ENCODE measurements around the gene ZNF462.

ZNF462 gene

GRCh38 chr9:106974341-106974740 is 111.4 kb downstream of the ZNF462 start:
- H4K20me1 ChIP-seq (ENCODE audit: insufficient read depth, low read length, poor library complexity, severe bottlenecking), result no peaks in the 10 kb centered on the region
- no peaks in the 10 kb centered on the region for H3K4me1 ChIP-seq (ENCODE audit: insufficient read depth, low read length, poor library complexity, severe bottlenecking)
- TF ChIP-seq EZH2phosphoT487 (IDR thresholded peaks at IDR 0.05; ENCODE audit: borderline replicate concordance) (no peak), CTCF (conservative IDR thresholded peaks at IDR 0.05; ENCODE audit: low read length) (no peak)
- H3K9ac ChIP-seq (ENCODE audit: low read depth, low read length, poor library complexity, severe bottlenecking), result no peak overlapping the region
- peaks cover 35% of the 10 kb centered on the region; the same call in 1 of the 2 replicates for H3K36me3 ChIP-seq (ENCODE audit: insufficient read depth, low read length)
- no peaks in the 10 kb centered on the region for H3F3A ChIP-seq (ENCODE audit: low read depth)
- H3K79me2 ChIP-seq (ENCODE audit: insufficient read depth, low read length), result no peaks in the 10 kb centered on the region
- H3K9me3 ChIP-seq (ENCODE audit: insufficient read depth, low read depth, low read length), result no peaks in the 10 kb centered on the region
- H3K9me2 ChIP-seq (replicated peaks; ENCODE audit: low read depth, low read length), result no peaks in the 10 kb centered on the region
- H3K27me3 ChIP-seq (ENCODE audit: insufficient read depth, low read length, poor library complexity, severe bottlenecking), result no peaks in the 10 kb centered on the region
- H3K4me2 ChIP-seq (ENCODE audit: low read depth, low read length, poor library complexity, severe bottlenecking), result no peak overlapping the region
- H2AFZ ChIP-seq (ENCODE audit: low read length), result no peak overlapping the region
- no peak overlapping the region for H3K4me3 ChIP-seq (ENCODE audit: low read length, poor library complexity, severe bottlenecking)

GRCh38 chr9:106976772-106977171 is 113.8 kb downstream of the ZNF462 start:
- Histone ChIP-seq H3K4me2 (ENCODE audit: low read depth, low read length, poor library complexity, severe bottlenecking) (no peak overlapping the region), H3K9me3 (ENCODE audit: insufficient read depth, low read depth, low read length) (no peaks in the 10 kb centered on the region), H3K9ac (ENCODE audit: low read depth, low read length, poor library complexity, severe bottlenecking) (no peak overlapping the region), H3K9me2 (replicated peaks; ENCODE audit: low read depth, low read length) (no peaks in the 10 kb centered on the region), H3K4me1 (ENCODE audit: insufficient read depth, low read length, poor library complexity, severe bottlenecking) (no peaks in the 10 kb centered on the region), H3K36me3 (ENCODE audit: insufficient read depth, low read length) (peaks cover 35% of the 10 kb centered on the region; the same call in 1 of the 2 replicates), H3F3A (ENCODE audit: low read depth) (no peaks in the 10 kb centered on the region), H3K4me3 (ENCODE audit: low read length, poor library complexity, severe bottlenecking) (no peak overlapping the region), H3K27me3 (ENCODE audit: insufficient read depth, low read length, poor library complexity, severe bottlenecking) (no peaks in the 10 kb centered on the region), H2AFZ (ENCODE audit: low read length) (no peak overlapping the region), H3K79me2 (ENCODE audit: insufficient read depth, low read length) (no peaks in the 10 kb centered on the region), H4K20me1 (ENCODE audit: insufficient read depth, low read length, poor library complexity, severe bottlenecking) (no peaks in the 10 kb centered on the region)
- TF ChIP-seq EZH2phosphoT487 (IDR thresholded peaks at IDR 0.05; ENCODE audit: borderline replicate concordance), result no peak
- peak; percentile 27; the same call in 1 of the 2 replicates for TF ChIP-seq CTCF (conservative IDR thresholded peaks at IDR 0.05; ENCODE audit: low read length)

- peaks cover 28% of the 10 kb centered on the region; the same call in 1 of the 2 replicates for H3K36me3 ChIP-seq (ENCODE audit: insufficient read depth, low read length)
- H3K4me1 ChIP-seq (ENCODE audit: insufficient read depth, low read length, poor library complexity, severe bottlenecking), result no peaks in the 10 kb centered on the region
- no peaks in the 10 kb centered on the region for H4K20me1 ChIP-seq (ENCODE audit: insufficient read depth, low read length, poor library complexity, severe bottlenecking)
- no peak overlapping the region for H3K4me2 ChIP-seq (ENCODE audit: low read depth, low read length, poor library complexity, severe bottlenecking)
- no peaks in the 10 kb centered on the region for H3K79me2 ChIP-seq (ENCODE audit: insufficient read depth, low read length)
- TF ChIP-seq CTCF (conservative IDR thresholded peaks at IDR 0.05; ENCODE audit: low read length), result no peak
- no peak for TF ChIP-seq EZH2phosphoT487 (IDR thresholded peaks at IDR 0.05; ENCODE audit: borderline replicate concordance)
- no peaks in the 10 kb centered on the region for H3K9me3 ChIP-seq (ENCODE audit: insufficient read depth, low read depth, low read length)
- H2AFZ ChIP-seq (ENCODE audit: low read length), result no peak overlapping the region
- H3K9ac ChIP-seq (ENCODE audit: low read depth, low read length, poor library complexity, severe bottlenecking), result no peak overlapping the region
- no peak overlapping the region for H3K4me3 ChIP-seq (ENCODE audit: low read length, poor library complexity, severe bottlenecking)
- no peaks in the 10 kb centered on the region for H3F3A ChIP-seq (ENCODE audit: low read depth)
- no peaks in the 10 kb centered on the region for H3K27me3 ChIP-seq (ENCODE audit: insufficient read depth, low read length, poor library complexity, severe bottlenecking)
- no peaks in the 10 kb centered on the region for H3K9me2 ChIP-seq (replicated peaks; ENCODE audit: low read depth, low read length)
These were observed 117.7 kb downstream of the ZNF462 start for GRCh38 chr9:106980551-106981101.

All from Loucy (cell line).